OCI-LY1 (cell line): Measurements from ENCODE around the gene DUSP22.

Experiments
- CTCF ChIP-seq: fragments of 200-600 bp; sonication (generic), shearing (Covaris generic); IDR thresholded peaks from 2 replicates; pipeline ENCODE4 v1.5.1; 2017; ENCODE audit warnings: mild to moderate bottlenecking, antibody characterized with exemption, low read length, moderate library complexity, mixed read lengths
- EZH2 ChIP-seq: fragments of 200-600 bp; sonication (generic), shearing (Covaris generic); IDR thresholded peaks from 2 replicates; pipeline ENCODE4 v1.8.0; 2017; ENCODE audit warnings: borderline replicate concordance, mixed run types, mild to moderate bottlenecking, antibody characterized with exemption, low read length, moderate library complexity, mixed read lengths

DNA sequence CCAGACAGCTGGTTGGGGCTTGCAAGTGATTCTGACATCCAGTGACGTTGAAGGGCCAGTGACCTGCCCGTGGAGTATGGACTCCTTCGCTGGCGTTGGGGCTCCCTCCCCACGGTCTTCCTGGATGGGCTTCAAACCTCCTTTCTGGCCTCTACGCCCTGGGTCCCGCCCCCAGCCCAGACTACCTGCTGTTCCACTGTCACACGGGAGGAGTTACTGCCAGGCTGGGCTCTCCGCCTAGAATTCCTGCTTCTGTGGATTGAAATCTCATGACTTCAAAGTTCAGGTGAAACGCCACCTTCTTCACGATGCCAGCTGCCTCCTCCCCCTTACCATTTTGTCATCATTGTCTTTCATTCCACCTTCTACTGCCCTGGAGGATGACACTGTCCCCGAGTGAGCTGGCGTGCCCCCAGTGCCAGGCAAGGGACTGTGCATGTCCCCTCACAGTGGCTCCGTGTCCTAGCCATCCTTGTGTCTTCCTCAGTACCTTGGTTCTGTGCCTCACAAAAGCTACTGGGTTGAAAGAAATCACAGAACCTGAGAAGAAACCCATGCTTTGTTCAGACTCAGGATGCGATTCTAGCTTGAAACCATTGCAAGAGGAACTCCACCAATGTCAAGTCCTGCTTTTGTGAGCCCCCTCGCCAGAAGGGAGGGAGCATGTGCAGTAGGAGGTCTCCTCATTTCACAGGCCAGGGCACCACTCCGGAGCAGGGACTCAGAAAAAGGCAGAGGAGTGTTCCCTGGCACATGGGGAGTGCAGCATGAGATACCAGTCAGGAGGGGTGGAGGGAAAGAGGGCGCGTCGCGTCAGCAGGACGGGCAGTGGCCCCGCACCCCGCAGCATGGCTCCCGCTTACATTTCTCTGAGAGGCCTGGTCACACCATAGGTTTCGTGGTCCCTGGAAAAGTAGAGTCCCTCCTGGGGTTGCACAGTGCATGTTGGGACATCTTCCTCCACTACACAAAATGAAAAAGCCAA, 88.2 kb downstream of the DUSP22 start:
- TF ChIP-seq CTCF: no peak
- no peak for TF ChIP-seq EZH2
